Immature natural killer cell (primary cell): ENCODE data around the gene ZNF3. TPM values are rescaled to one million over a fixed set of nuclear protein-coding genes. Genes with fewer than 3 reads are reported as not detected.

Source experiments
- DNase-seq, 3 donors: peaks; one replicate each; pipeline ENCODE4 v3.0.0; 2022; ENCODE audit warnings: mixed read lengths in 1 of 3
- H3K27ac Mint-ChIP-seq, 6 donors: one replicate each; pipeline ENCODE4 v1.8.0; 2020; ENCODE audit warnings: mixed read lengths in 6 of 6, mild to moderate bottlenecking in 5 of 6, inconsistent platforms in 4 of 6, moderate library complexity in 3 of 6
- H3K27me3 Mint-ChIP-seq, 3 donors: one replicate each; pipeline ENCODE4 v1.8.0; 2020 to 2021; ENCODE audit warnings: low read depth in 3 of 3, mild to moderate bottlenecking in 3 of 3, mixed read lengths in 3 of 3, moderate library complexity in 3 of 3, inconsistent platforms in 1 of 3
- H3K36me3 Mint-ChIP-seq, 3 donors: one replicate each; pipeline ENCODE4 v1.8.0; 2020; ENCODE audit warnings: mixed read lengths in 3 of 3, inconsistent platforms in 2 of 3, mild to moderate bottlenecking in 2 of 3
- H3K4me1 Mint-ChIP-seq, 2 donors: one replicate each; pipeline ENCODE4 v1.8.0; 2020; ENCODE audit warnings: inconsistent platforms in 2 of 2, mild to moderate bottlenecking in 2 of 2, mixed read lengths in 2 of 2, moderate library complexity in 1 of 2
- H3K4me3 Mint-ChIP-seq, 5 donors: one replicate each; pipeline ENCODE4 v1.8.0; 2020; ENCODE audit warnings: mild to moderate bottlenecking in 5 of 5, mixed read lengths in 5 of 5, inconsistent platforms in 3 of 5, moderate library complexity in 3 of 5
- H3K9me3 Mint-ChIP-seq, 6 donors: one replicate each; pipeline ENCODE4 v1.8.0; 2020; ENCODE audit warnings: mild to moderate bottlenecking in 6 of 6, mixed read lengths in 6 of 6, inconsistent platforms in 4 of 6, moderate library complexity in 3 of 6
- polyA plus RNA-seq, 3 donors: library from polyadenylated mRNA; unstranded; fragments of 300-500 nt; fragmentation: Illumina TruSeq; gene quantifications; one replicate each; pipeline ENCODE4 v1.2.3, GENCODE V29; 2021

Gene ZNF3
- polyA plus RNA-seq, 3 donors from 2014 or later, result 5.2 to 21.2 (median 12.2) TPM

DNA sequence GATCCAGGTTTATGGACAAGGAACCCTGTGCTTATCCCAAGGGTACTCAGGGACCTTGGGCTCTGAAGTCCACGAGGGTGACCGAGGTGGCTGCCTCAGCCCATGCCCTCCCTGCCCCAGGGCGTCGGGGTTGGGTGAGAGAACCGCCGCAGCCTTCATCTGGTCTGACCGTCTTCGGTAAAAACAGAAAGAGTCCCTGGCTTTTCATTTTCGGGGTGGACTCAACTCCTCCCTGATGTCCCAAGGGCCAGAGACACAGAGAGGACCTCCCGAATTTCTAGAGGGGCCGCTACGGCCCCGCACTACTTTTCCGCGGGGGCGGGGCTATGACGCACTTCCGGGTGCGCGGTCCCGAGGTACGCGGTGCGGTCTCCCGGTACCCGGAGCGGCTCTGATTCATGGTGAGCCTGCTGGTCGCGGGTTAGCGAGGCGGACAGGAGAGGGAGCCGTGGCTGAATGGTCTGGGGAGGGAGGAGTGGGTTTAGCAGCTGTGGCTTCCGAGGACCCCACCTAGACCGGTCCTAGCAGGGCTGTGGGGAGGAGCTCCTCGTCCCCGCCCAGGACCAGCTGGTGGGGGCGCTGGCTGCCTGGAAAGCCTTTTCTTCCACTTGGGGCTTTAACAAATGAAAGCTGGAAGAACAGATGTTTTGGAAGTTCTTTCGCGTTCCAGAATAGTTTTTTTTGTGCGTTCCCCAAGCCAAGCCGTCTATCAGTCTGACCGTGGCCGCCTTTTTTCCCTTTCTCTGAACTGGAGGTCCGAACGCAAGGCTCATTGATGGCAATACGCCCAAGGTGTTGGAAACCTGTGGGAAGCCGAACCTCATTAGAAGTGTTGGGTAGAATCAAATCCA lies 31.9 kb downstream of the ZNF3 start, which contains the start of gene ZSCAN21:
Gene ZSCAN21 (plus strand): TSS at position 334 of the 851 bp plus-strand sequence. CDS start 7,233 bp downstream, outside the sequence.
- Mint-ChIP-seq H3K4me1 (peaks cover 23 to 28% of the 10 kb centered on the region in 2 donors), H3K4me3 (peak within 1 kb of the TSS; percentile 92 to 96 (median 95)), H3K27me3 (peaks cover 4 to 21% (median 8%) of the 10 kb centered on the region in 3 donors), H3K36me3 (no peaks in the 10 kb centered on the region), H3K27ac (peak within 1 kb of the TSS; percentile 92 to 98 (median 98)), H3K9me3 (no peaks in the 10 kb centered on the region)
- DNase-seq, result peak; percentile 83 to 86 (median 85)

DNA sequence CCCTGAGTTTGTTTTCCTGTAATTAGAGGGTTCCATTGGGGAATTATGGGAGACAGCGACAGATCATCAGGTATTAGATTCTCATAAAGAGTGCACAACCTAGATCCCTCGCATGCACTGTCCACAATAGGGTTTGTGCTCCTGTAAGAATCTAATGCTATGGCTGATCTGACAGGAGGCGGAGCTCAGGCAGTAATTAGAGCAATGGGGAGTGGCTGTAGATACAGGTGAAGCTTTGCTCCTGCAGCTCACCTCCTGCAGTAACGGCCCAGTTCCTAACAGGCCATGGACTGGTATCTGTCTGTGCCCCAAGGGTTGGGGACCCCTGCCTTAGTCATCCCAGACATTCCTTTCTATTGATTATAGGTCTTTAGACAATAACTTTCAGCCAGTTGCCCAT lies 32.8 kb downstream of the ZNF3 start:
- no peak for DNase-seq
- Mint-ChIP-seq H3K27ac (peak overlapping the region; percentile 92 to 98 (median 98)), H3K36me3 (no peaks in the 10 kb centered on the region), H3K4me1 (peaks cover 24 to 30% of the 10 kb centered on the region in 2 donors), H3K27me3 (peaks cover 4 to 21% (median 8%) of the 10 kb centered on the region in 3 donors), H3K9me3 (no peaks in the 10 kb centered on the region), H3K4me3 (peak overlapping the region; percentile 64 to 96 (median 95))

DNA sequence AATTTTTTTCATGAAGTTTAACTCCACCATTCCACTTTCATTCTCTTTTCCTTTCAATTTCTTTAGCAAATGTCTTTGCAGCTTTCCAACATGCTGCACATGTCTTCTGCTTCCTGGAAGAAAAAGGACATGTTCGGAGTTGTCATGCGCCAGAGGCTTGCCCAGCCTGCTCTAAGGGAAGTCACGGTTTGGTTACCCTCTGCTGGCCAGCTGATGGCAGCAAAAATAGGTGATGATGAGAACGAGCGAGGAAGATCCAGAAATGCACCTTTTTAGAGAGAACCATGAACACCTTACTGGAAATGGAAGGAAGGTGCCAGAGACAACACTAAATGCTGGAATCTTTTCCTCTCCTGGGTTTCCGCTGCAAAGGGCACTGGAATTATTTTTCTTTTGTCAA lies 36.8 kb downstream of the ZNF3 start:
- Mint-ChIP-seq H3K9me3 (no peaks in the 10 kb centered on the region), H3K27me3 (peaks cover 3 to 5% (median 4%) of the 10 kb centered on the region in 3 donors)
- DNase-seq, result peak in 2 of 3 donors; percentile 8 to 10

DNA sequence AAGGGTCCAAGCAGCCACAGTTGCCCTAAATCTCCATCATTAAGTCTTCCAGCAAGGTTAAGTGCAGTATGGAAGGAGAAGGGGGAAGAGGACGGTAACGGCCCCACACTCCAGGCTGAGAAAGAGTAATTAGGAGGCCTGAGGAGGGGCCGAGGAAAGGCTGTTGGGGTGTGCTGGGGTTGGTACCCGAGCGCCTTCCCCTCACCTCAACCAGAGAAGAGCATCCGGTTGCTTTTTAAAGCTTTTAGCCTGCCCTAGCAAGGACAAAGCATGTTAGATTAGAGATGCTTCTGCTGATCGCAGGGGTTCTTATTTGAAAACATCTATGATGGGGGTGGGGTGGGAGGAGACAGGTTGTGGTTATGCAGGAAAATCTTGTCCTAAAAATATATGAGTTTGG lies 40.9 kb downstream of the ZNF3 start:
- Mint-ChIP-seq H3K27ac (peak overlapping the region in 2 of 6 donors; percentile 39 to 50), H3K9me3 (no peaks in the 10 kb centered on the region), H3K36me3 (peaks cover 9 to 15% (median 10%) of the 10 kb centered on the region in 3 donors), H3K27me3 (peaks cover 0 to 2% (median 0%) of the 10 kb centered on the region in 3 donors), H3K4me1 (peaks cover 11 to 22% of the 10 kb centered on the region in 2 donors), H3K4me3 (no peak overlapping the region)
- no peak for DNase-seq

More for the DNA sequence above, 36.8 kb downstream of the ZNF3 start:
- peaks cover 16 to 32% of the 10 kb centered on the region in 2 donors for H3K4me1 Mint-ChIP-seq
- H3K4me3 Mint-ChIP-seq, result peak overlapping the region in 3 of 5 donors; percentile 20 to 66 (median 27)
- H3K36me3 Mint-ChIP-seq, result no peaks in the 10 kb centered on the region
- no peak overlapping the region for H3K27ac Mint-ChIP-seq

DNA sequence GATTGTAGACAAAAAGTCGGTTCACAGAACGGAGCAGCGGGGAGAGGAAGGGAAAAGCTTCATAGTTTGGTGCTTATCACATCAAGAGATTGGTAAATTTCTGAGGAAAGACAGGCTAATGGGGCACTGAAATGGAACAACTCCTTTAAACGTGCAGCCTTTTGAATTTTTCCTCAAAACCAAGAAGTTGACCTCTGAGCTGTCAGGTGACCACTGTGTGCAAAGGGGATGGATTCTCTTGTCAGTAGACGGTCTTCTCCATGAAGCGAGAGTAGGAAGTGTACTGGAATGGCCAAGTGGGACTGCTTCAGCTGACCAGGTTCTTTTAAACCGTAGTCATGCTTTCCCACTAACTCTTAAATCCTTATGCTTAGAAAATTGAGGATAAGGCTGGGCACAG lies 43.2 kb downstream of the ZNF3 start:
- Mint-ChIP-seq H3K36me3 (peaks cover 14 to 28% (median 18%) of the 10 kb centered on the region in 3 donors), H3K4me1 (peaks cover 8 to 17% of the 10 kb centered on the region in 2 donors), H3K9me3 (no peaks in the 10 kb centered on the region), H3K27ac (no peak overlapping the region), H3K4me3 (no peak overlapping the region), H3K27me3 (peaks cover 0 to 2% (median 0%) of the 10 kb centered on the region in 3 donors)
- DNase-seq, result no peak

GRCh38 chr7:100035876-100036275 lies 45.6 kb downstream of the ZNF3 start:
- Mint-ChIP-seq H3K36me3 (peaks cover 22 to 44% (median 31%) of the 10 kb centered on the region in 3 donors), H3K27ac (peak overlapping the region in 1 of 6 donors; percentile 34), H3K4me3 (no peak overlapping the region), H3K4me1 (peaks cover 2 to 8% of the 10 kb centered on the region in 2 donors), H3K27me3 (no peaks in the 10 kb centered on the region), H3K9me3 (no peaks in the 10 kb centered on the region)
- DNase-seq, result no peak

- peak overlapping the region in 1 of 6 donors; percentile 1 for H3K27ac Mint-ChIP-seq
- peaks cover 0 to 1% (median 0%) of the 10 kb centered on the region in 3 donors for H3K27me3 Mint-ChIP-seq
- H3K4me1 Mint-ChIP-seq, result no peaks in the 10 kb centered on the region
- DNase-seq, result no peak
- H3K36me3 Mint-ChIP-seq, result peaks cover 31 to 52% (median 34%) of the 10 kb centered on the region in 3 donors
- H3K4me3 Mint-ChIP-seq, result no peak overlapping the region
- no peaks in the 10 kb centered on the region for H3K9me3 Mint-ChIP-seq
Observed at GRCh38 chr7:100034871-100035510, 46.5 kb downstream of the ZNF3 start.

- DNase-seq, result no peak
- no peaks in the 10 kb centered on the region for H3K9me3 Mint-ChIP-seq
- H3K27ac Mint-ChIP-seq, result peak overlapping the region in 1 of 6 donors; percentile 28
- H3K36me3 Mint-ChIP-seq, result peaks cover 34 to 56% (median 35%) of the 10 kb centered on the region in 3 donors
- no peak overlapping the region for H3K4me3 Mint-ChIP-seq
- no peaks in the 10 kb centered on the region for H3K4me1 Mint-ChIP-seq
- H3K27me3 Mint-ChIP-seq, result peaks cover 0 to 1% (median 0%) of the 10 kb centered on the region in 3 donors
Observed at GRCh38 chr7:100033526-100033925, 48.0 kb downstream of the ZNF3 start.

DNA sequence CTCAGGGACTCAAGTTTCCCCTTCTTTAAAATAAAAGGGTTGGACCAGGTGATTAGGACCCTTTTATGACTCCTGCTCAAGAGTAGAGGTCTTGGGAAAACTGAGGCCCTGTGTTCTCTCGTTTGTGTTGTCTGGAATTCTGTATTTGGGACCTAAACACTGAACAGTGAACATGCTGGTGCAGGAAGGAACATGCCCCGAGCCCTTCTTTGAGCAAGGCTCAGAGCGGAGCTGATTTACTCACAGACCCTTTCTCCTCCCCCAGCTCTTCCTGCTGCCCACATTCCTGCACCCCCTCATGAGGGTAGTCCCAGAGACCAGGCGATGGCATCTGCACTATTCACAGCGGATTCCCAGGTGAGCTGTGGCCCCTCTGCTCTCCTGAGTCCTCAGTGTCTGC lies 51.9 kb downstream of the ZNF3 start:
- DNase-seq, result no peak
- peaks cover 0 to 2% (median 1%) of the 10 kb centered on the region in 3 donors for H3K27me3 Mint-ChIP-seq
- no peak overlapping the region for H3K4me3 Mint-ChIP-seq
- H3K4me1 Mint-ChIP-seq, result no peaks in the 10 kb centered on the region
- H3K9me3 Mint-ChIP-seq, result no peaks in the 10 kb centered on the region
- H3K27ac Mint-ChIP-seq, result no peak overlapping the region
- peaks cover 20 to 44% (median 25%) of the 10 kb centered on the region in 3 donors for H3K36me3 Mint-ChIP-seq

DNA sequence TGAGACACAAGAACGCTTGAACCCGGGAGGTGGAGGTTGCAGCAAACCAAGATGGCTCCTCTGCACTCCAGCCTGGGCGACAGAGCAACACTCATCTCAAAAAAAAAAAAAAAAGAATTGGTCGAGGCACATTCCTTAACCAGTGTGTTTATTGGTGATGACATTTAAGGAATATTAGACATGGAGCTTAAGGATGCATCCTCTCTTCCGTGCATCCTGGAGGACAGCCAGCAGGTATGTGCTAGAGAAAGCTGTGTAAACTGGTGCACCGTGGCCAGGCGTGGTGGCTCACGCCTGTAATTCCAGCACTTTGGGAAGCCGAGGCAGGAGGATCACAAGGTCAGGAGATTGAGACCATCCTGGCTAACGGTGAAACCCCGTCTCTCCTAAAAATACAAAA lies 54.3 kb downstream of the ZNF3 start:
- Mint-ChIP-seq H3K27ac (no peak overlapping the region), H3K9me3 (no peaks in the 10 kb centered on the region)

GRCh38 chr7:100024020-100024619 lies 57.4 kb downstream of the ZNF3 start:
- peaks cover 7 to 11% of the 10 kb centered on the region in 2 donors for H3K4me1 Mint-ChIP-seq
- H3K4me3 Mint-ChIP-seq, result no peak overlapping the region
- peaks cover 4 to 21% (median 6%) of the 10 kb centered on the region in 3 donors for H3K36me3 Mint-ChIP-seq
- H3K27me3 Mint-ChIP-seq, result peaks cover 0 to 2% (median 0%) of the 10 kb centered on the region in 3 donors
- no peaks in the 10 kb centered on the region for H3K9me3 Mint-ChIP-seq
- H3K27ac Mint-ChIP-seq, result no peak overlapping the region
- no peak for DNase-seq

More for the DNA sequence above, 54.3 kb downstream of the ZNF3 start:
- no peaks in the 10 kb centered on the region for H3K4me1 Mint-ChIP-seq
- no peak overlapping the region for H3K4me3 Mint-ChIP-seq
- H3K36me3 Mint-ChIP-seq, result peaks cover 16 to 42% (median 21%) of the 10 kb centered on the region in 3 donors
- no peak for DNase-seq
- H3K27me3 Mint-ChIP-seq, result peaks cover 0 to 2% (median 1%) of the 10 kb centered on the region in 3 donors

DNA sequence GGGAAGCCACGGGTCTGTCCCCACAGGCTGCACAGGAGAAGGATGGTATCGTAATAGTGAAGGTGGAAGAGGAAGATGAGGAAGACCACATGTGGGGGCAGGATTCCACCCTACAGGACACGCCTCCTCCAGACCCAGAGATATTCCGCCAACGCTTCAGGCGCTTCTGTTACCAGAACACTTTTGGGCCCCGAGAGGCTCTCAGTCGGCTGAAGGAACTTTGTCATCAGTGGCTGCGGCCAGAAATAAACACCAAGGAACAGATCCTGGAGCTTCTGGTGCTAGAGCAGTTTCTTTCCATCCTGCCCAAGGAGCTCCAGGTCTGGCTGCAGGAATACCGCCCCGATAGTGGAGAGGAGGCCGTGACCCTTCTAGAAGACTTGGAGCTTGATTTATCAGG lies 58.0 kb downstream of the ZNF3 start:
- Mint-ChIP-seq H3K27me3 (peaks cover 0 to 2% (median under 1%) of the 10 kb centered on the region in 3 donors), H3K9me3 (no peaks in the 10 kb centered on the region), H3K4me1 (peaks cover 10 to 11% of the 10 kb centered on the region in 2 donors), H3K27ac (no peak overlapping the region), H3K36me3 (peaks cover 4 to 21% (median 6%) of the 10 kb centered on the region in 3 donors), H3K4me3 (no peak overlapping the region)
- DNase-seq, result no peak

GRCh38 chr7:100022621-100023020 lies 58.9 kb downstream of the ZNF3 start:
- peaks cover 15 to 19% of the 10 kb centered on the region in 2 donors for H3K4me1 Mint-ChIP-seq
- no peak overlapping the region for H3K27ac Mint-ChIP-seq
- H3K9me3 Mint-ChIP-seq, result no peaks in the 10 kb centered on the region
- DNase-seq, result no peak
- no peak overlapping the region for H3K4me3 Mint-ChIP-seq
- peaks cover 0 to 4% (median 2%) of the 10 kb centered on the region in 3 donors for H3K27me3 Mint-ChIP-seq
- peaks cover 6 to 21% (median 6%) of the 10 kb centered on the region in 3 donors for H3K36me3 Mint-ChIP-seq
